WTC11 (cell line): ENCODE results near the gene MTUS2. TPM values are rescaled to one million over a fixed set of nuclear protein-coding genes. Genes with fewer than 3 reads are reported as not detected.

ENCODE experiments used
- ATAC-seq: fragments of 200-7000 bp; cut with Tn5 transposase; 2 replicates; pipeline ENCODE4 v1.10.0; 2021; ENCODE audit warnings: mild to moderate bottlenecking, moderate library complexity
- CTCF ChIA-PET: fragments of 300-600 bp; sonication (Branson Sonifier 250); formaldehyde crosslinking; loops from one replicate; lab custom pipeline; 2021; ENCODE audit warnings: antibody characterized with exemption; lab: Charles Lee
- POLR2A ChIA-PET: fragments of 350-600 bp; sonication (Branson Sonifier 250); formaldehyde crosslinking; loops from one replicate; lab custom pipeline; 2021; ENCODE audit warnings: antibody characterized with exemption; lab: Charles Lee
- DNase-seq: peaks from one replicate; pipeline ENCODE4 v3.0.0; 2021; ENCODE audit warnings: low spot score
- H3K27ac Mint-ChIP-seq: 2 replicates; pipeline ENCODE4 v1.8.0; 2021; ENCODE audit warnings: mixed read lengths
- H3K27me3 Mint-ChIP-seq: 2 replicates; pipeline ENCODE4 v1.8.0; 2021; ENCODE audit warnings: low read depth, mild to moderate bottlenecking, moderate library complexity, mixed read lengths
- H3K36me3 Mint-ChIP-seq: 2 replicates; pipeline ENCODE4 v1.8.0; 2021; ENCODE audit warnings: mixed read lengths
- H3K4me1 Mint-ChIP-seq: 2 replicates; pipeline ENCODE4 v1.8.0; 2022; ENCODE audit warnings: mixed read lengths
- H3K4me3 Mint-ChIP-seq: 2 replicates; pipeline ENCODE4 v1.8.0; 2021; ENCODE audit warnings: mild to moderate bottlenecking, moderate library complexity, mixed read lengths
- H3K9me3 Mint-ChIP-seq: 2 replicates; pipeline ENCODE4 v1.8.0; 2021; ENCODE audit warnings: mixed read lengths
- ATF1 ChIP-seq: sonication (generic); formaldehyde crosslinking; IDR thresholded peaks from 2 replicates; pipeline ENCODE4 v1.8.1; 2023; ENCODE audit warnings: mild to moderate bottlenecking, moderate library complexity, missing genetic modification reagents
- CREB1 ChIP-seq: sonication (generic); formaldehyde crosslinking; IDR thresholded peaks from 2 replicates; pipeline ENCODE4 v1.8.0; 2023; ENCODE audit warnings: mild to moderate bottlenecking, missing genetic modification reagents
- CTCF ChIP-seq: fragments of 200-600 bp; IDR thresholded peaks from 2 replicates; pipeline ENCODE4 v1.8.0; 2022; ENCODE audit warnings: antibody characterized with exemption
- ERG ChIP-seq: fragments of 250-450 bp; sonication (Bioruptor Pico); IDR thresholded peaks from 2 replicates; pipeline ENCODE4 v1.8.0; 2021; ENCODE audit warnings: mild to moderate bottlenecking
- GRHL2 ChIP-seq: fragments of 250-450 bp; sonication (Bioruptor Pico); IDR thresholded peaks from 2 replicates; pipeline ENCODE4 v1.8.0; 2022; ENCODE audit warnings: mild to moderate bottlenecking, moderate library complexity; ENCODE audit not compliant: insufficient replicate concordance, severe bottlenecking
- GTF2I ChIP-seq: fragments of 250-450 bp; sonication (Bioruptor Pico); conservative IDR thresholded peaks from 2 replicates; pipeline ENCODE4 v1.4.0; 2021; ENCODE audit warnings: mild to moderate bottlenecking
- IRF1 ChIP-seq: sonication (generic); formaldehyde crosslinking; IDR thresholded peaks from 2 replicates; pipeline ENCODE4 v1.8.0; 2023; ENCODE audit warnings: missing genetic modification reagents
- JAZF1 ChIP-seq: fragments of 250-450 bp; sonication (Bioruptor Pico); IDR thresholded peaks from 2 replicates; pipeline ENCODE4 v1.9.0; 2021; ENCODE audit warnings: moderate library complexity, mild to moderate bottlenecking, inconsistent platforms
- KAT7 ChIP-seq: sonication (generic); formaldehyde crosslinking; IDR thresholded peaks from 2 replicates; pipeline ENCODE4 v1.8.1; 2023; ENCODE audit warnings: missing genetic modification reagents, mild to moderate bottlenecking, borderline replicate concordance
- PREB ChIP-seq: sonication (generic); formaldehyde crosslinking; IDR thresholded peaks from 2 replicates; pipeline ENCODE4 v1.8.1; 2022; ENCODE audit warnings: mild to moderate bottlenecking, missing genetic modification reagents, moderate library complexity, borderline replicate concordance
- PRRX2 ChIP-seq: fragments of 250-450 bp; sonication (Bioruptor Pico); IDR thresholded peaks from 2 replicates; pipeline ENCODE4 v1.8.0; 2021; ENCODE audit warnings: mild to moderate bottlenecking
- TEAD4 ChIP-seq: sonication (generic); formaldehyde crosslinking; IDR thresholded peaks from 2 replicates; pipeline ENCODE4 v1.8.0; 2022; ENCODE audit warnings: mild to moderate bottlenecking, missing genetic modification reagents
- USF2 ChIP-seq: sonication (generic); formaldehyde crosslinking; IDR thresholded peaks from 2 replicates; pipeline ENCODE4 v1.8.1; 2023; ENCODE audit warnings: mild to moderate bottlenecking, missing genetic modification reagents, moderate library complexity
- ZBTB43 ChIP-seq: sonication (generic); formaldehyde crosslinking; IDR thresholded peaks from 2 replicates; pipeline ENCODE4 v1.8.1; 2023; ENCODE audit warnings: mild to moderate bottlenecking, missing genetic modification reagents
- ZNF396 ChIP-seq: fragments of 250-450 bp; sonication (Bioruptor Pico); IDR thresholded peaks from 2 replicates; pipeline ENCODE4 v1.8.0; 2021; ENCODE audit warnings: mild to moderate bottlenecking, moderate library complexity, borderline replicate concordance
- ZNF416 ChIP-seq: fragments of 250-450 bp; sonication (Bioruptor Pico); IDR thresholded peaks from 2 replicates; pipeline ENCODE4 v1.9.0; 2021; ENCODE audit warnings: mild to moderate bottlenecking, inconsistent platforms
- ZNF423 ChIP-seq: fragments of 250-450 bp; sonication (Bioruptor Pico); IDR thresholded peaks from 2 replicates; pipeline ENCODE4 v2.1.2; 2022; ENCODE audit warnings: mild to moderate bottlenecking, moderate library complexity
- total RNA-seq: library from RNA; stranded (reverse); gene quantifications from 3 replicates; pipeline ENCODE4 v1.2.3, GENCODE V29; 2021
- TF ChIP-seq, protein P1 (sequence below): sonication (generic); formaldehyde crosslinking; conservative IDR thresholded peaks from 2 replicates; pipeline ENCODE4 v1.8.1; 2023; ENCODE audit warnings: mild to moderate bottlenecking, low read depth, missing genetic modification reagents, moderate library complexity
- TF ChIP-seq, protein P2 (sequence below): fragments of 250-450 bp; sonication (Bioruptor Pico); IDR thresholded peaks from 2 replicates; pipeline ENCODE4 v1.9.0; 2021; ENCODE audit warnings: mild to moderate bottlenecking, borderline replicate concordance
- TF ChIP-seq, protein P3 (sequence below): sonication (generic); formaldehyde crosslinking; IDR thresholded peaks from 2 replicates; pipeline ENCODE4 v1.8.0; 2022; ENCODE audit warnings: mild to moderate bottlenecking, missing genetic modification reagents

MTUS2 gene
- total RNA-seq, 1 experiment from 2014 or later = 0.22 TPM

DNA sequence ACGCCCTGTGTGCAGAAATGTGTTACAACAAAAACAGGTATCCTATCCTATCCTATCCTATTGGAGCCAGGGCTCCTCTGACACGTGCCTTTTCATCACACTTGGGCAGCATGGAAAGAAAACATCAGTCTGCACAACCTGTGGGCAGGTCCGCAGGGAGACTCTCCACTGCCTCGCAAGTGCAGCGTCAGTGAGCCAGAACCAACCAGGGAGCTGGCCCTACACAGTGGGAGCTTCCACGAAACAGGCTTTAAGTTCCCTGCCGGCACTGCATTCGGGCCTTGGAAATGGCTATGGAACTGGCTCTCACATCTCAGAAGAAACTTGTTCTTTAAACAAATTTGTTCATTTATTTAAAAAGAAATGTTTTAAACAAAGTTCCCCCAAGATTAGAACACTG is 725.8 kb downstream of the MTUS2 start:
- H3K36me3 Mint-ChIP-seq = peaks cover 36% of the 10 kb centered on the region
- H3K9me3 Mint-ChIP-seq = no peaks in the 10 kb centered on the region
- ChIA-PET CTCF (interaction anchor here (3.8 kb wide), 1 partner anchor 38 kb away, joined by 13 read pairs; no protein-coding TSS in a partner anchor), POLR2A (no interaction called here)
- no peak overlapping the region for H3K4me3 Mint-ChIP-seq
- DNase-seq (no peak), ATAC-seq (peak; percentile 61)
- TF ChIP-seq, protein P1, sequence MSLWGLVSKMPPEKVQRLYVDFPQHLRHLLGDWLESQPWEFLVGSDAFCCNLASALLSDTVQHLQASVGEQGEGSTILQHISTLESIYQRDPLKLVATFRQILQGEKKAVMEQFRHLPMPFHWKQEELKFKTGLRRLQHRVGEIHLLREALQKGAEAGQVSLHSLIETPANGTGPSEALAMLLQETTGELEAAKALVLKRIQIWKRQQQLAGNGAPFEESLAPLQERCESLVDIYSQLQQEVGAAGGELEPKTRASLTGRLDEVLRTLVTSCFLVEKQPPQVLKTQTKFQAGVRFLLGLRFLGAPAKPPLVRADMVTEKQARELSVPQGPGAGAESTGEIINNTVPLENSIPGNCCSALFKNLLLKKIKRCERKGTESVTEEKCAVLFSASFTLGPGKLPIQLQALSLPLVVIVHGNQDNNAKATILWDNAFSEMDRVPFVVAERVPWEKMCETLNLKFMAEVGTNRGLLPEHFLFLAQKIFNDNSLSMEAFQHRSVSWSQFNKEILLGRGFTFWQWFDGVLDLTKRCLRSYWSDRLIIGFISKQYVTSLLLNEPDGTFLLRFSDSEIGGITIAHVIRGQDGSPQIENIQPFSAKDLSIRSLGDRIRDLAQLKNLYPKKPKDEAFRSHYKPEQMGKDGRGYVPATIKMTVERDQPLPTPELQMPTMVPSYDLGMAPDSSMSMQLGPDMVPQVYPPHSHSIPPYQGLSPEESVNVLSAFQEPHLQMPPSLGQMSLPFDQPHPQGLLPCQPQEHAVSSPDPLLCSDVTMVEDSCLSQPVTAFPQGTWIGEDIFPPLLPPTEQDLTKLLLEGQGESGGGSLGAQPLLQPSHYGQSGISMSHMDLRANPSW = no peak
- TF ChIP-seq GTF2I (CRISPR knock-in tag) (no peak), JAZF1 (CRISPR knock-in tag) (no peak), ZNF396 (CRISPR knock-in tag) (no peak), ZNF423 (no peak), USF2 (CRISPR knock-in tag) (no peak), GRHL2 (CRISPR knock-in tag) (no peak), ATF1 (CRISPR knock-in tag) (no peak), TEAD4 (no peak), ERG (CRISPR knock-in tag) (no peak), PRRX2 (CRISPR knock-in tag) (no peak)
- H3K4me1 Mint-ChIP-seq = peaks cover 47% of the 10 kb centered on the region
- H3K27ac Mint-ChIP-seq = peak overlapping the region; percentile 34; the same call in 1 of the 2 replicates
- H3K27me3 Mint-ChIP-seq = no peaks in the 10 kb centered on the region

DNA sequence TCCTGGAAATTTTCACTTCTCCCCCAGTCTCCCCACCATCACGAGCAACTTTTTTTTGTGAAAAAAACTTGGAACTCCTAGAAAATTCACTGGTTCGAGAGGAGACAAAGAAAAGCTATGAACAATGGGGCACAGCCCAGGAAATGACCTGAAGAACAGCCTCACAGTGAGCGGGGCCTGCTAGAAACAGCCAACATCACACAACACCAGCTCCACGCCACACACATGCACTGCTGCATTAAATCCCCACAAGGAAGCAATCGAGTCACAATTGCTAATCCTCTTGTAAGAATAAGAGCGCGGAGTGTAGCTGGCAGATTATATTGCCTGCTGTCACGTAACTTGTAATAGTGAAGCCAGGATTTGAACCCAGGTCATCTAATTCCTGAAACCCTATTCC is 726.5 kb downstream of the MTUS2 start:
- Mint-ChIP-seq H3K27me3 (no peaks in the 10 kb centered on the region), H3K9me3 (no peaks in the 10 kb centered on the region)
- TF ChIP-seq, protein P2, sequence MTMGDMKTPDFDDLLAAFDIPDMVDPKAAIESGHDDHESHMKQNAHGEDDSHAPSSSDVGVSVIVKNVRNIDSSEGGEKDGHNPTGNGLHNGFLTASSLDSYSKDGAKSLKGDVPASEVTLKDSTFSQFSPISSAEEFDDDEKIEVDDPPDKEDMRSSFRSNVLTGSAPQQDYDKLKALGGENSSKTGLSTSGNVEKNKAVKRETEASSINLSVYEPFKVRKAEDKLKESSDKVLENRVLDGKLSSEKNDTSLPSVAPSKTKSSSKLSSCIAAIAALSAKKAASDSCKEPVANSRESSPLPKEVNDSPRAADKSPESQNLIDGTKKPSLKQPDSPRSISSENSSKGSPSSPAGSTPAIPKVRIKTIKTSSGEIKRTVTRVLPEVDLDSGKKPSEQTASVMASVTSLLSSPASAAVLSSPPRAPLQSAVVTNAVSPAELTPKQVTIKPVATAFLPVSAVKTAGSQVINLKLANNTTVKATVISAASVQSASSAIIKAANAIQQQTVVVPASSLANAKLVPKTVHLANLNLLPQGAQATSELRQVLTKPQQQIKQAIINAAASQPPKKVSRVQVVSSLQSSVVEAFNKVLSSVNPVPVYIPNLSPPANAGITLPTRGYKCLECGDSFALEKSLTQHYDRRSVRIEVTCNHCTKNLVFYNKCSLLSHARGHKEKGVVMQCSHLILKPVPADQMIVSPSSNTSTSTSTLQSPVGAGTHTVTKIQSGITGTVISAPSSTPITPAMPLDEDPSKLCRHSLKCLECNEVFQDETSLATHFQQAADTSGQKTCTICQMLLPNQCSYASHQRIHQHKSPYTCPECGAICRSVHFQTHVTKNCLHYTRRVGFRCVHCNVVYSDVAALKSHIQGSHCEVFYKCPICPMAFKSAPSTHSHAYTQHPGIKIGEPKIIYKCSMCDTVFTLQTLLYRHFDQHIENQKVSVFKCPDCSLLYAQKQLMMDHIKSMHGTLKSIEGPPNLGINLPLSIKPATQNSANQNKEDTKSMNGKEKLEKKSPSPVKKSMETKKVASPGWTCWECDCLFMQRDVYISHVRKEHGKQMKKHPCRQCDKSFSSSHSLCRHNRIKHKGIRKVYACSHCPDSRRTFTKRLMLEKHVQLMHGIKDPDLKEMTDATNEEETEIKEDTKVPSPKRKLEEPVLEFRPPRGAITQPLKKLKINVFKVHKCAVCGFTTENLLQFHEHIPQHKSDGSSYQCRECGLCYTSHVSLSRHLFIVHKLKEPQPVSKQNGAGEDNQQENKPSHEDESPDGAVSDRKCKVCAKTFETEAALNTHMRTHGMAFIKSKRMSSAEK (CRISPR knock-in tag) = no peak
- no peak for TF ChIP-seq KAT7 (CRISPR knock-in tag)
- TF ChIP-seq, protein P3, sequence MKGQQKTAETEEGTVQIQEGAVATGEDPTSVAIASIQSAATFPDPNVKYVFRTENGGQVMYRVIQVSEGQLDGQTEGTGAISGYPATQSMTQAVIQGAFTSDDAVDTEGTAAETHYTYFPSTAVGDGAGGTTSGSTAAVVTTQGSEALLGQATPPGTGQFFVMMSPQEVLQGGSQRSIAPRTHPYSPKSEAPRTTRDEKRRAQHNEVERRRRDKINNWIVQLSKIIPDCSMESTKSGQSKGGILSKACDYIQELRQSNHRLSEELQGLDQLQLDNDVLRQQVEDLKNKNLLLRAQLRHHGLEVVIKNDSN (CRISPR knock-in tag) = no peak
- TF ChIP-seq ZNF416 (CRISPR knock-in tag) = no peak
- TF ChIP-seq ATF1 (CRISPR knock-in tag) = no peak
- no peak for TF ChIP-seq ZBTB43
- no peak for TF ChIP-seq PREB
- no peak for TF ChIP-seq CREB1 (CRISPR knock-in tag)
- TF ChIP-seq IRF1 (CRISPR knock-in tag) = no peak
- TF ChIP-seq CTCF = no peak
- TF ChIP-seq, all 79 proteins: peak for 0
- Mint-ChIP-seq H3K4me3 (no peak overlapping the region), H3K27ac (peak overlapping the region; percentile 71; the same call in 1 of the 2 replicates), H3K4me1 (peaks cover 41% of the 10 kb centered on the region), H3K36me3 (peaks cover 36% of the 10 kb centered on the region)
- CTCF ChIA-PET = interaction anchor here (3.8 kb wide), 1 partner anchor 38 kb away, joined by 13 read pairs; no protein-coding TSS in a partner anchor
- ATAC-seq = no peak
- POLR2A ChIA-PET = no interaction called here
- no peak for DNase-seq
